Fibroblast of skin of abdomen (primary cell): ENCODE results near the gene LUC7L2.
"Not testable (repeated sequence)": the region's sequence is repeated elsewhere in the genome, so short reads cannot be mapped to it uniquely, and the experiment has no call there.

Source experiments
- DNase-seq: peaks from one replicate; pipeline ENCODE4 v3.0.0-alpha.2; 2013

Gene LUC7L2

DNA sequence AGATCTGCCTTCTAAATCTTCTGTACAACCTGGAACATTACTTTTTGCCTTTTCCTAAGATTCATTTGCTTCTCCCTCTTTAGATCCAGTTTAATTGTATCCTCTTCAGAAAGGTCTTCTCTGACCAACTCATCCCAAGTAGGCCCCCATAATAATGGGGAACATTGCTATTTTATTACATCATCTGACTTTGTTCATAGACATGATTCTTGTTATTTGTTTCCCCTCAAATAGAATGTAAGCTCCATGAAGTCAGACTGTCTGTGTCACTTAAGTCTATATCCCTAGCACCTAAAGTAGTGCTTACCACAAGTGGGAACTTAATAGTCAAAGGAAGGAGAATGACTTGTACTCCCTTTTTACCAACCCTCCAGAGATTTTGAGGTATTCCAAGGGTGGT, 37.5 kb downstream of the LUC7L2 start:
- no peak for DNase-seq

DNA sequence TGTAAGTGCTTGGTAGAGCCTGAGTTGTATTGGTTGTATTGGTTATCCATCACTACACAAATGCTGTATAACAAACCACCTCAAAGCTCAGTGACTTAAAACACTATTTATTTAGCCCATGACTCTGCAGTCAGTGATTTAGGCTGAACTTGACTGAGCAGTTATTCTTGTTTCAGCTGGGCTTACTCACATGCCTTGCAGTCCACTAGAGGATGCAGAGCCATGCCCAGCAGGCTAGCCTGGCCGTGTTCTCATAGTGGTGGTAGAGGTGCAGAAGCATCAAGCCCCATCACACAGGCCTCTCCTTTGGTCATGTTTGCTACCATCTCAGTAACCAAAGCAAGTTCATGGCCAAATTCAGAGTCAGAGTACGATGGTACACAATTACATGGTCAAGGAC, 43.9 kb downstream of the LUC7L2 start:
- no peak for DNase-seq

DNA sequence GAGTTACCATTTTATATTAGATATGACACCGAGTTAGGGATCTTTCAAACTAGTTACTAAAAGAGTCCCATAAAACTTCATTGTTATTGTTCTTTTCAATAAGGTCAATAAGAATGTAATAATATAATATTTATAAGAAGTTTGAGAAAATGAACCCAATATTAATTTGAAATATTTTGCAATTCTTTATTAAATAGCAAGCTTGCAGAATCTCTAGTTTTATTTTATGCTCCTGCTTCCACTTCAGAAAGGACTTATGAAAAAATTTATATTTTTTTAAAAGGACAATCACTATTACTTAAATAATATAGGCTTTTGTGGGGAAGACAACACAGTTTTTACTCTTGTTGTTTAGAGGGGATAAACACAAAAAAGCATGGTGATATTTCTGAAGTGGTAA, 47.9 kb downstream of the LUC7L2 start:
- no peak for DNase-seq

DNA sequence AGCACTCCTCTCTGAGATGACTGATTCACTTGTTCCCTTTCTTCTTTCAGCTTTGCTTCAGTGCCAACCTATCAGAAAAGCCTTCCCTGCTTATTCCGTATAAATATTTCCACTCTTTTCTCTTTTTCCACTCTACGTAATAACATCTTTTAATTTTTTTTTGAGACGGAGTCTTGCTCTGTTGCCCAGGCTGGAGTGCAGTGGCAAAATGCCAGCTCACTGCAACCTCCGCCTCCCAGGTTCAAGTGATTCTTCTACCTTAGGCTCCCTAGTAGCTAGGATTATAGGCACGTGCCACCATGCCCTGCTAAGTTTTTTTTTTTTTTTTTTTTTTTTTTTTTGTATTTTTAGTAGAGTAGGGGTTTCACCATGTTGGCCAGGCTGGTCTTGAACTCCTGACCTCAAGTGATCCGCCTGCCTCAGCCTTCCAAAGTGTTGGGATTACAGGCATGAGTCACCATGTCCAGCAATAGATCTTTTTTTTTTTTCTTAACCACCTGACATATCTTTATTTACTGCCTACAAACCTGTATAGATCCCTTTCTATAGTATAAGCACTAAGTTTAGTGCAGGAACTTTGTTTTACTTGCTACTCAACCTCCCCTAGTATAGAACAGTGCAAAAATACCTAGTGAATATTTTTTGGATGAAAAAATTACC, 55.2 kb downstream of the LUC7L2 start:
- DNase-seq = not testable (repeated sequence)

DNA sequence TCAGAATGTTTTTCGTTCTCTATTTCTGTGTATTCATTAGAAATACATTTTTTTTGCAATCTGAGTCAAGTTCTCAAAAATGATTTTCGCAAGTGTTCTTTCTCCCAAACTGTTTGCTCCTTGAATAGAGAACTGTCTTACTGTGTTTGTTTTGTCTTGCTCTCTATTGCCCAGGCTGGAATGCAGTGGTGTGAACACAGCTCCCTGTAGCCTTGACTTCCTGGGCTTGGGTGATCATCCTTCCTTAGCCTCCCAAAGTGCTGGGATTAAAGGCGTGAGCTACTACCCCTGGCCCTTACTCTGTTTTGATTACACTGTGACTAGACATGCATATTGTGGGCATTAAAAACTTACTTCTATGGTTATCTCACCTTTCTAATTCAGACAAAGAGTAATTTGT, 56.7 kb downstream of the LUC7L2 start:
- no peak for DNase-seq

DNA sequence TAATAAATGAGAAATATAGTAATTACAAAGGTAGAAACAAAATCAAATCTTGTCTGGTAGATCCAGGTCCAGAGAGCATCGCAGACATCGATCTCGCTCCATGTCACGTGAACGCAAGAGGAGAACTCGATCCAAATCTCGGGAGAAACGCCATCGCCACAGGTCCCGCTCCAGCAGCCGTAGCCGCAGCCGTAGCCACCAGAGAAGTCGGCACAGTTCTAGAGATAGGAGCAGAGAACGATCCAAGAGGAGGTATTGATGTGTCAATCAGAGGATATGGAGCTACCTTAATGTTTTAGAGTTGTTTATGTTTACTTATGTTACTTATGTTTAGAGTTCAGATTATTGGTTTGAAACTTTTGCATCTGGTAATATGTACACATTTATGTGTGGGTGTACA, 57.8 kb downstream of the LUC7L2 start:
- DNase-seq = no peak

DNA sequence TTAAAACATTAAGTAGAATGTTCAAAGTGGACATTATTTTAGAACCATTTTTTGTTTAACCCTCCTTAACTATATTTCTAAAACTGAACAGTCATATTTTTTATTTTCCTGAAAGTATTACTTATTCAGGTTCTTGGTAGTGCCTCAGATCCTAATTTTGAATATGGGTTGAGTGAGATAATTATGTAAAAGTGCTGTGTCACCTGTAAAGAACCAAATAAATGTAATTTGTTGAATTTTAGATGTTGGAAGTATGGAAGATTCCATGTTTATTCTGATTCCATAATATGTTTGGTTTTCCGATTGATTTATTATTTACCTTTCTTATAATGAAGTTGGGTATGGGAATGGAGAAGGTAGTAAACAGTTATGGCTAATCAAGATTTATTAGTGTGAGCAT, 61.4 kb downstream of the LUC7L2 start:
- no peak for DNase-seq

DNA sequence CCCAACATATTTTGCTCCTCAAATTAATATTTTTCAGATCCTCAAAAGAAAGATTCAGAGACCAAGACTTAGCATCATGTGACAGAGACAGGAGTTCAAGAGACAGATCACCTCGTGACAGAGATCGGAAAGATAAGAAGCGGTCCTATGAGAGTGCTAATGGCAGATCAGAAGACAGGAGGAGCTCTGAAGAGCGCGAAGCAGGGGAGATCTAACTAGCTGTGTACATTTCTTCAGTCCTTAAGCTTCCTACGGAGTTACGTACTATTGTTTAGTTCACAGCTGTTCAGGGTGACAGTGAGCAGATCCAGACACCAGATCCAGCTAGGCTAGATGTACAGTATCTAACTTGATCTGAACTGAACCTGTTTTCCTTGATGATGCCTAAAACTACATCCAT, 62.4 kb downstream of the LUC7L2 start:
- DNase-seq = no peak

DNA sequence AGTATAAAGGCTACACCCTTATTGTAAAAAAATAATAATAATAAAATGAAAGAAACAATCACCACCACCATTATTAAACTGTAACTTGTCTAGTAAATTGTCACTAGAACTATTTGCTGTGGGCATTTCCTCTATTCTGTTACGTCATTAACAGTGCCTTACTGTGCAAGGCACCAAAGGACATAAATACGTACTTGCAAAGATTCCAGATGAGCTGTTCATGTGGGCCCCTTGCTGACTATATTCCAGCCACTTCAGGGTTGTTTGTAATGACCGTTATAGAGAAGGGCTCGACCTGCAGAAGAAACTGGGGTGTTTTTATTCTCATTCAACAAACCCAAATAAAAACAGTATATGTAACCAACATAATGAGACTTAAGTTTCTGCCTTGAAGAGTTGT, 63.4 kb downstream of the LUC7L2 start:
- DNase-seq = no peak

DNA sequence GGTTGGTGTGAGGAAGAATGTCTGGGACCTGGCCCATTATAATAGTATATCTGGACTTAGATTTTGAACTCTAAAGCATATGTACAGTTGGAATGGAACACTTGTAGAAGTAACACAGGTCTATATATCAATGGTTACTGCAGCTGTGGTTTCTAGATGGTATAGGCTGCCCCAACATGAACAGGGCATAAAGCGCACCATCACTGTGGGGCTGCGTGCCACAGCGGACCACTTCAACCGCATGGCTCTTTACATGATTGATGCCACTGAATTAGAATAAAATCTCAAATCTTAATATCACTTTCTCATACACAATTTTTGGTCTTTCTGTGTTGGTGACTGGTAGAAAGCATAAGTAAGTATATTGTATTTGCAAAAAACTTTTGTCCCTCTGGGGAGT, 64.3 kb downstream of the LUC7L2 start:
- DNase-seq = no peak

DNA sequence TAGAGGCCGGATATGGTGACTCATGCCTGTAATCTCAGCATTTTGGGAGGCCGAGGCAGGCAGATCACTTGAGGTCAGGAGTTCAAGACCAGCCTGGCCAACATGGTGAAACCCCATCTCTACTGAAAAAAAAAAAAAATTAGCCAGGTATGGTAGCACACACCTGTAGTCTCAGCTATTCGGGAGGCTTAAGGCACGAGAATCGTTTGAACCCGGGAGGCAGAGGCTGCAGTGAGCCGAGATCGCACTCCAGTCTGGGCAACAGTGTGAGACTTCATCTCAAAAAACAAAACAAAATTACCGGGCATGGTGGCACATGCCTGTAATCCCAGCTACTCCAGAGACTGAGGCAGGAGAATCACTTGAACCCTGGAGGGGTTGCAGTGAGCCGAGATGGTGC, 66.0 kb downstream of the LUC7L2 start:
- DNase-seq = not testable (repeated sequence)

DNA sequence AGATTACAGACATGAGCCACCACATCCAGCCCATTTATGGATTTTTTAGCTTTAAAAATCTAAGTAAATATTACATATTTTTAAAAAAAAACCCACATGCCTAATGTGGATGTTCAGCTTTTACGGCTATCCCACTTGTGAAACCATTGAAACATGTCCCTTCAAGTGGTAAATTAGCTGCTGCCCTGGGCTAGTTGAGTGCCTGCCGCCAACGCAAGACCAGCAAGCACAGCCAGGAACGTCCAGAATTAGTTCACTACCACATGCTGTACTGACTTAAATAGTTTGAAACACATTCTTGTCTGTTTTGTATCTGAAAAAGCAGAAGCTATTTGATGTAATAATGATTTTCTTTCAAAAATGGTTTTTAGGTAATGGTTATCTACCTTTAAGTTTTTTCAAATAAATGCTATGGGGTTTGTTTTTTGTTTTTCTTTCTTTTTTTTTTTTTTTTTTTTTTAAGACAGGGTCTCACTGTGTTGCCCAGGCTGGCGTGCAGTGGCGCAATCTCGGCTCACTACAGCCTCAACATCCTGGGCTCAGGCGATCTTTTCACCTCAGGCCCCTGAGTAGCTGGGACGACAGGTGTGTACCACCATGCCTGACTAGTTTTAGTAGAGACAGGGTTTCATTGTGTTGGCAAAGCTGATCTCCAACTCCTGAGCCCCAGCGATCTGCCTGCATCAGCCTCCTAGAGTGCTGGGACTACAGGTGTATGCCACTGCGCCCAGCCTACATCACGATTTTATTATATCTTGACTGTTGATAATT, 66.7 kb downstream of the LUC7L2 start:
- DNase-seq = no peak

DNA sequence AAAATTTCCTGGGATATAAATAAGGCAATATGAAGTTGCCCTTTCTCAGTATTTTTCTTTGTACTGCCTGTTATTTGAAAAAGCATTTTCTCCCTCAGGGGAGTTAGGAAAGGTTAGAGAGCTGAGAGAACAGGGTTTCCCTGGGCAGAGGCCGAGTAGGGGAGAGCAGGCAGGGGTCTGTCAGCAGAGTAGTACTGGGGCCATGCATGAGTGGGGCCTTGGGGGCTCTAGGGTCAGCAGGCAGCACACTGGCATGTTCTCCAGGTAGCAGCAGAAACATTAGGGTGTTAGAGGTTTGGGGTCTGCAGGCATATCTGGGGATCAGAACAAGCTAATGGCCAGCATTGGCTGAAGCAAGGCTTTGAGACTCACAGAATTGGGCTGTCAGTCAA, 67.3 kb downstream of the LUC7L2 start:
- no peak for DNase-seq

DNA sequence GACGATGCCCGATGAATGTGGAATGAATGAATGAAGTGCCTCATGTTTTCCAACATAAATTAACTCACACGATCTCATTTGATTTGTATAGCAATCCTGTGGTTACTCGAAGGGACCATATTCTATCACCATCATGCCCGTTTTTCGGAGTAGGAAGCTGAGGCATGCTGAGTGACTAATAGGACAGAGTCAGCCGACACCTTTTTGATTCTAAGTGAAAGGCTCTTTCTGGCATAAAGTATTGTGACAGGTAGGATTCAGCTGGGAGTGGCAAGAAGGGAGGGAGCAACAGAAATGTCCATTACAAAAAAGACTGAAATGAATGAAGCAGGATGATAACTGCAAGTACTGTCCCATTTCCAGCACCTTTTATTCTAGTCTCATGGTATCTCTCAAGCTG, 68.1 kb downstream of the LUC7L2 start:
- DNase-seq = no peak

DNA sequence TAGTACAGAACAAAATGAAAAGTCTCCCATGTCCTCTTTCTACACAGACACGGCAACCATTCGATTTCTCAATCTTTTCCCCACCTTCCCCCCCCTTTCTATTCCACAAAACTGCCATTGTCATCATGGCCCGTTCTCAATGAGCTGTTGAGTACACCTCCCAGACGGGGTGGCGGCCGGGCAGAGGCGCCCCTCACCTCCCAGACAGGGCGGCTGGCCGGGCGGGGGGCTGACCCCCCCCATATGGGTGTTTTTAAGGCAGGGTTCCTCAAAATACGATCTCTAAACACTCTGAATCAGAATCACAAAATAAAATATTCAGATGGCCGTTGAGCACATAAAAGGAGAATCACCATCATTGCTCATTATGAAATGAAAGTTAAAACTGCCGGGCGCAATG, 70.0 kb downstream of the LUC7L2 start:
- not testable (repeated sequence) for DNase-seq

DNA sequence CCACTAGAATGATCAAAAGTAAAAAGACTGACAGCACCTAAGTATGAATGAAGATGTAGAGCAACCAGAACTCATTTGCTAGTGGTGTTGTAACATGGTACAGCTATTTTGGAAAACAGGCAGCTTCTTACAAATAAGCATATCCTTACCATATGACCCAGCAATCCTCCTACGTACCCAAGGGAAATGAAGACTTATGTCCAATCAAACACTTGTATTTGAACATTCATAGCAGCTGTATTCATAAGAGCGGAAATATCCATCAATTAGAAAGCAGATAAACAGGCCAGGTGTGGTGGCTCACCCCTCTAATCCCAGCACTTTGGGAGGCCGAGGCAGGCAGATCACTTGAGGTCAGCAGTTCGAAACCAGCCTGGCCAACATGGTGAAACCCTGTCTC, 70.7 kb downstream of the LUC7L2 start:
- DNase-seq = no peak

DNA sequence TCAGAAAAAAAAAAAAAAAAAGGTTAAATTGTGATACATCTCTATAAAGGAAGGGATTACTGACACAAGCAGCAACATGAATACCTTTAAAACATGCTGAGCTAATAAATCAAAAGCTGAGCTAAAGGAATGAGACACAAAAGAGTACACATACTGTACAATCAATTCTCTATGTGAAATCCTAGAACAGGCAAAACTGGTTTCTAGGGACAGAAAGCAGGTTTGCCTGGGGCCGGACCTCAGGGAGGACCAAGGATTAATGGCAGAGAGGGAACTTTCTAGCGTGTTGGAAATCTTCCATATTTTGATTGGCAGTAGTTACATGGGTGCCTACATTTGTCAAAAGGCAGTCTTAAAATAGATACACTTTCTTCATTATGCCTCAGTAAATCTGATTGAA, 71.3 kb downstream of the LUC7L2 start:
- no peak for DNase-seq

DNA sequence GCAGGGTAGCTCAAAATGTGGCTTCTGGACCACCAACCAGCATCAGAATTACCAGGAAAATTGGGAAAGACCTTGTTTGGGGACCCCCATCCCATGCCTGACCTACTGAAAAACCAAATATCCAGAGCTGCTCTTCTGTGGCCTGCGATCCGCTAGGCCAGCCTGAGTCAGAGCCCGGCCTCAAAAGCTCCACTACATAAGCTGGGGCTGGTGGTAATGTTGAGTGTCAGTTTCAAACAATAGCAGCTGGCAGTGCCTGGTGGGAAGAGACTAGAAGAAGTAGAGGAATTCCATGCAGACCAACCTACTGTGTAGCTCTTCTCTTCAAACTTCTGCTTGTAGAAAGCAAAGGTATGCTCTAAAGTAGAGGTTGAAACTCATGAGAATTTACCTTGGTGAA, 71.8 kb downstream of the LUC7L2 start:
- DNase-seq = no peak

DNA sequence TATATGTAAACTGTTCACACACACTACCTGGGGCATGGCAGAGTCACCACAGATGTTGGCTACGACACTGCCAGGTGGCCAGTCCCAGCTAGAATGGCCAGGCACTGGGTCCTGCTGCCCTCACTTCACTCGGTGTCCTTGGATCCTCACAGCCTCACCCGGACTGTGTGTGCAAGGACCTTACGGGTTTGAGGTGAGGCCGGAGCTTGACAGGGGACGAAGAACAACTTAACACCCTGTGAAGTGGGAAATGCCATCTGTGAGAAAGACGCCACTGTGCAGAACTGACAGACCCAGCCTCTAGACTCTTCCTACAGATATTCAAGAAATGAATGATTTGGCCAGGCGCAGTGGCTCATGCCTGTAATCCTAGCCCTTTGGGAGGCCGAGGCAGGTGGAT, 77.1 kb downstream of the LUC7L2 start:
- no peak for DNase-seq

DNA sequence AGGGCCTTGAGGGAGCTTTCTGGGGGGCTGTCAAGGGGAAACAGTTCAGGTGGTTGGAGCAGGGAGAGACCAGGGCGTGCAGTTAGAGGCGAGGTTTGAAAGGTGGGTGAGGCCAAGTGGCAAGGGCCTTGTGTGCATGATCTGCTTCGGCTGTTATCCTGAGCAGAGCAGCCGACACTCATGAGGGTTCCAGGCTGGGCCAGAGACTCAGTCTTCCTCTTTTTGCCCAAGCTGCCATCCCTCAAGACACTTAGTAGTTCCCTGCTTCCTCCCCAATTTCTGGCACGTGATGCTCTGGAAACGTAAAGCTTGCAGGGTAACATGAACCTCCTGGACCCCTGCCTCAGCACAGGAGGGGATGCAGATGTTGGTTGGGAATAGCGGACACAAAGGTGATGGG, 79.7 kb downstream of the LUC7L2 start:
- DNase-seq = no peak

DNA sequence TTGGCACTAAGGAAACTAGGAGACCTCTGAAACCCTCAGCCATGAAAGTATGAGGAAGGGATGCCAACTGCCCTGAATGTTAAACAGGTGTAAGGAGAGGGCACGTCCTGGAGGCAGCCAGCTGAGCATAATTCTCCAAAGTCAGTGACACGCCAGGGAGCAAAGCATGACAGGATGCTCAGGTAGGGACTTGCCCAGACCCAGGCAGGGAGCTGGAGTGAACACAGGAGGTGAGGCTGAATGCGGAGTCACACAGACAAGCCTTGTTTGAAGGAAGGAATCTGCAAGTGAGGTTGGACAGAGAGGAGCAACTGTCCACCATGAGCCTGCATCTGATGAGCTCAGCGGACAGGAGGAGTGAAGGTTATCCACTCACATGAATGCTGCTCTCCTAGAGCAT, 82.3 kb downstream of the LUC7L2 start:
- DNase-seq = no peak

DNA sequence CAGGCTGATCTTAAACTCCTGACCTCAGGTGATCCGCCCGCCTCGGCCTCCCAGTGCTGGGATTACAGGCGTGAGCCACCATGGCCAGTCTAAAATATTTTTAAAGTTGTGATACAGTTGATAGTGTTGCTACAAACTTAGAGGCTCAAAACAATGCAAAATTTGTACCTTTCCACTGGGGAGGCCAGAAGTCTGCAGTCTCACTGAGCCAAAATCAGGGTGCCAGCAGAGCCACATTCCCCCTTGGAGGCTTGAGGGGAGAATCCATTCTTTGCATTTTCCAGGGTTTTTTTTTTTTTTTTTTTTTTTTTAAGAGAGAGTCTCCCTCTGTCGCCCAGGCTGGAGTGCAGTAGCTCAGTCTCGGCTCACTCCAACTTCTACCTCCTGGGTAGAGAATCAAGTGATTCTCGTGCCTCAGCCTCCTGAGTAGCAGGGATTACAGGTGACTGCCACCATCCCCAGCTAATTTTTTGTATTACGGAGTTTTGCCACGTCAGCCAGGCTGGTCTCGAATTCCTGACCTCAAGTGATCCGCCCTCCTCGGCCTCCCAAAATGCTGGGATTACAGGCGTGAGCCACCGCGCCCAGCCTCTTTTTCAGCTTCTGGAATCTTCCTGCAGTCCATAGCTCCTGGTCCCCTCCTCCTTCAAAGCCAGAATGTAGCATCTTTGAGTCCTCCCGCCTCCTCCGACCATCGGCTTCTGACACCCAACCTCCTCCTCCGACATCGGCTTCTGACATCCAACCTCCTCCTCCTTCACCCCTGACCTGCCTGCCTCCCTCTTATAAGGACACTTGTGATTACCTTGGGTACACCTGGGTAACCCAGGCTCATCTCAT, 86.6 kb downstream of the LUC7L2 start:
- DNase-seq = no peak

DNA sequence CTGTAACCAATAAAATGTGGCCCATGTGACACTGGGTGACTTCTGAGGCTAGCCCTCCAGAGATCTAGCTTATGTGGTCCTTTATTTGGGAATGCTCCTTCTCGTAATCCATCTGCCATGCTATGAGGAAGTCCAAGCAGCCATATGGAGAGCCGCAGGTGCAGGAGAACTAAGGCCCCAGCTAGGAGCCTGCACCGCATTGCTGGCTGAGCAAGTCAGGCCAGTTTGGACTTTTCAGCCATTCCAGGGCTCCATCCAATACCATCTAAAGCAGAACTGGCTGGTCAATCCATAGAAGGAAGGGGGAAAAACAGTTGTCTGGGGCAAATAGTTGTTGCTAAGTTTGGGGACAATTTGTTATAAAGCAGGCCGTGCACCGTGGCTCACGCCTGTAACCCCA, 91.2 kb downstream of the LUC7L2 start:
- no peak for DNase-seq

DNA sequence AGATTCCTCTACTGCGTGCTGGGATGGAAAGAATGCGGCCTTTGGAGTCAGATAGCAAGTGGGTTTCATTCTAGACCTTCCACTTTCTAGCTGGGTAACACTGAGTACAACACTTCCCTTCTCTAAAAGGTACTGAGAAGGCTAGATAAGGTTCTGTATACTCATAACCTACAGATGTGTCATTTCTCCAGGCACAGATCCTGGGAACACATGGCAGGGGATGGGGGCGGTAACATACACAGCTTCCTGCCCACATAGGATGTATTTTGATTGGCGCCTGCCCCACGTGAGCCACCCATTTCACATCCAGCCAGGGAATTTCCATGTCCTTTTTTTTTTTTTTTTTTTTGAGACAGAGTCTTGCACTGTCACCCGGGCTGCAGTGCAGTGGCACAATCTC, 91.9 kb downstream of the LUC7L2 start:
- DNase-seq = no peak
